Neural progenitor cell (in vitro differentiated cells): ENCODE results near the gene QRFP.

Experiments used
- CTCF ChIP-seq: fragments of 200-600 bp; sonication (generic); IDR thresholded peaks from 2 replicates; pipeline ENCODE4 v1.5.1; 2017; ENCODE audit warnings: antibody characterized with exemption, mild to moderate bottlenecking
- EZH2 ChIP-seq: fragments of 200-600 bp; sonication (generic); IDR thresholded peaks from 2 replicates; pipeline ENCODE4 v1.6.1; 2017; ENCODE audit warnings: antibody characterized with exemption, mild to moderate bottlenecking, moderate library complexity

- no peak for TF ChIP-seq CTCF
- TF ChIP-seq EZH2, result no peak
Observed at GRCh38 chr9:130935648-130936271, 39.1 kb upstream of the QRFP start.
